H9 (cell line): ENCODE measurements around the gene GTF2A1L. TPM values are rescaled to one million over a fixed set of nuclear protein-coding genes. Genes with fewer than 3 reads are reported as not detected.

Experiments
- DNase-seq: peaks from one replicate; pipeline ENCODE4 v3.0.0-alpha.2; 2017
- H2AFZ ChIP-seq: one replicate; pipeline ENCODE4 v1.6.1; 2013; ENCODE audit warnings: mild to moderate bottlenecking, low read length, control low read depth, moderate library complexity
- H2AK5ac ChIP-seq: 2 replicates; pipeline ENCODE4 v1.6.1; 2013; ENCODE audit warnings: low read length, control low read depth, mixed read lengths; ENCODE audit not compliant: insufficient read length
- H2BK120ac ChIP-seq: one replicate; pipeline ENCODE4 v1.6.1; 2013; ENCODE audit warnings: low read depth, mild to moderate bottlenecking, low read length, control low read depth, inconsistent platforms; ENCODE audit not compliant: poor library complexity, severe bottlenecking
- H2BK12ac ChIP-seq: 2 replicates; pipeline ENCODE4 v1.6.1; 2013; ENCODE audit warnings: low read length, control low read depth, mixed read lengths, low read depth; ENCODE audit not compliant: insufficient read length
- H2BK15ac ChIP-seq: 2 replicates; pipeline ENCODE4 v1.6.1; 2013; ENCODE audit warnings: low read depth, low read length, control low read depth
- H2BK20ac ChIP-seq: one replicate; pipeline ENCODE4 v1.6.1; 2013; ENCODE audit warnings: low read depth, mild to moderate bottlenecking, low read length, control low read depth, inconsistent platforms; ENCODE audit not compliant: poor library complexity, severe bottlenecking
- H2BK5ac ChIP-seq: 2 replicates; pipeline ENCODE4 v1.6.1; 2013; ENCODE audit warnings: low read length, control low read depth, mixed read lengths; ENCODE audit not compliant: insufficient read length
- H3K14ac ChIP-seq: 2 replicates; pipeline ENCODE4 v1.6.1; 2013; ENCODE audit warnings: low read length, control low read depth; ENCODE audit not compliant: insufficient read depth
- H3K18ac ChIP-seq: 2 replicates; pipeline ENCODE4 v1.6.1; 2013; ENCODE audit warnings: low read depth, mild to moderate bottlenecking, mixed read lengths, low read length, control low read depth; ENCODE audit not compliant: insufficient read length
- H3K23ac ChIP-seq: 2 replicates; pipeline ENCODE4 v1.6.1; 2013; ENCODE audit warnings: low read length, control low read depth, mixed read lengths, low read depth; ENCODE audit not compliant: insufficient read length
- H3K23me2 ChIP-seq: 2 replicates; pipeline ENCODE4 v1.6.1; 2013; ENCODE audit warnings: low read depth, mild to moderate bottlenecking, mixed read lengths, low read length, control low read depth; ENCODE audit not compliant: insufficient read length, poor library complexity, severe bottlenecking
- H3K27ac ChIP-seq: 2 replicates; pipeline ENCODE4 v1.5.1; 2013; ENCODE audit warnings: low read length, control low read depth, mixed read lengths, low read depth; ENCODE audit not compliant: insufficient read length
- H3K27me3 ChIP-seq: 2 replicates; pipeline ENCODE4 v1.6.1; 2013; ENCODE audit warnings: low read length, control low read depth, inconsistent platforms; ENCODE audit not compliant: insufficient read depth
- H3K4ac ChIP-seq: 2 replicates; pipeline ENCODE4 v1.6.1; 2013; ENCODE audit warnings: low read depth, mild to moderate bottlenecking, control low read depth, inconsistent platforms, low read length, moderate library complexity
- H3K4me1 ChIP-seq: 2 replicates; pipeline ENCODE4 v1.6.1; 2013; ENCODE audit warnings: low read length, control low read depth, inconsistent platforms; ENCODE audit not compliant: insufficient read depth
- H3K4me2 ChIP-seq: 2 replicates; pipeline ENCODE4 v1.6.1; 2013; ENCODE audit warnings: low read length, control low read depth, mixed read lengths; ENCODE audit not compliant: insufficient read length, insufficient read depth
- H3K56ac ChIP-seq: 2 replicates; pipeline ENCODE4 v1.6.1; 2013; ENCODE audit warnings: low read depth, mild to moderate bottlenecking, mixed read lengths, low read length, control low read depth; ENCODE audit not compliant: insufficient read length
- H3K79me1 ChIP-seq: 2 replicates; pipeline ENCODE4 v1.6.1; 2013; ENCODE audit warnings: low read depth, mild to moderate bottlenecking, moderate library complexity, low read length, control low read depth, inconsistent platforms; ENCODE audit not compliant: insufficient read depth, poor library complexity, severe bottlenecking
- H3K79me2 ChIP-seq: 2 replicates; pipeline ENCODE4 v1.6.1; 2013; ENCODE audit warnings: low read length, control low read depth, inconsistent platforms; ENCODE audit not compliant: insufficient read depth
- H3K9ac ChIP-seq: 2 replicates; pipeline ENCODE4 v1.6.1; 2013; ENCODE audit warnings: low read length, control low read depth, mixed read lengths; ENCODE audit not compliant: insufficient read length; ENCODE audit errors: extremely low read depth
- H3K9me3 ChIP-seq: one replicate; pipeline ENCODE4 v1.6.1; 2013; ENCODE audit warnings: low read depth, low read length, inconsistent platforms; ENCODE audit not compliant: control insufficient read depth
- H3T11ph ChIP-seq: one replicate; pipeline ENCODE4 v1.6.1; 2013; ENCODE audit warnings: mild to moderate bottlenecking, low read length, control low read depth, inconsistent platforms
- H4K20me1 ChIP-seq: one replicate; pipeline ENCODE4 v1.6.1; 2013; ENCODE audit not compliant: control insufficient read depth, insufficient read length, insufficient read depth
- H4K5ac ChIP-seq: 2 replicates; pipeline ENCODE4 v1.6.1; 2013; ENCODE audit warnings: low read depth, mild to moderate bottlenecking, mixed read lengths, low read length, control low read depth; ENCODE audit not compliant: insufficient read length
- H4K8ac ChIP-seq: replicated peaks from 2 replicates; pipeline ENCODE4 v1.6.1; 2013; ENCODE audit warnings: low read length, control low read depth, mixed read lengths, low read depth; ENCODE audit not compliant: insufficient read length
- H4K91ac ChIP-seq: 2 replicates; pipeline ENCODE4 v1.6.1; 2013; ENCODE audit warnings: low read depth, mild to moderate bottlenecking, moderate library complexity, mixed read lengths, low read length, control low read depth; ENCODE audit not compliant: insufficient read length
- H3K27ac Mint-ChIP-seq, 3 experiments: 2 replicates in 2 of 3; 3 replicates in 1 of 3; pipeline ENCODE4 v1.8.0; 2020 to 2021; ENCODE audit warnings: mixed read lengths in 3 of 3, mild to moderate bottlenecking in 1 of 3, moderate library complexity in 1 of 3
- H3K27me3 Mint-ChIP-seq: 2 replicates; pipeline ENCODE4 v1.8.0; 2021; ENCODE audit warnings: low read depth, mild to moderate bottlenecking, moderate library complexity, mixed read lengths
- H3K36me3 Mint-ChIP-seq, 3 experiments: 2 replicates in 2 of 3; 3 replicates in 1 of 3; pipeline ENCODE4 v1.8.0; 2020 to 2021; ENCODE audit warnings: low read depth in 3 of 3, mixed read lengths in 3 of 3; ENCODE audit not compliant: insufficient read depth in 1 of 3
- H3K4me1 Mint-ChIP-seq, 2 experiments: 2 replicates each; pipeline ENCODE4 v1.8.0; 2020; ENCODE audit warnings: mixed read lengths in 2 of 2
- H3K4me3 Mint-ChIP-seq, 2 experiments: 2 replicates in 1 of 2; 3 replicates in 1 of 2; pipeline ENCODE4 v1.8.0; 2020 to 2021; ENCODE audit warnings: mild to moderate bottlenecking in 2 of 2, mixed read lengths in 2 of 2, moderate library complexity in 1 of 2
- H3K9me3 Mint-ChIP-seq, 2 experiments: 2 replicates in 1 of 2; 3 replicates in 1 of 2; pipeline ENCODE4 v1.8.0; 2020; ENCODE audit warnings: mild to moderate bottlenecking in 2 of 2, mixed read lengths in 2 of 2, moderate library complexity in 1 of 2
- CTCF ChIP-seq: fragments of 200-600 bp; sonication (generic); conservative IDR thresholded peaks from 3 replicates; pipeline ENCODE4 v1.8.0; 2021; ENCODE audit warnings: antibody characterized with exemption, mild to moderate bottlenecking
- WGBS: extraction: QIAGEN DNeasy Blood & Tissue Kit; methylation state at CpG from one replicate; pipeline ENCODE4 v1.1.7; 2013; ENCODE audit warnings: missing lambda C conversion rate, low lambda C conversion rate, mixed read lengths; ENCODE audit not compliant: insufficient read length; ENCODE audit errors: extremely low coverage; 5-methylcytosine and 5-hydroxymethylcytosine counted together
- total RNA-seq: library from RNA; stranded (reverse); gene quantifications from 2 replicates; pipeline ENCODE4 v1.2.1, GENCODE V29; 2021

Gene GTF2A1L
- total RNA-seq, 1 experiment from 2014 or later: not detected

GRCh38 chr2:48583961-48584360, 33.7 kb upstream of the GTF2A1L start:
- H2BK120ac ChIP-seq: no peak overlapping the region
- H3K4ac ChIP-seq: no peak overlapping the region
- no peak overlapping the region for H2BK15ac ChIP-seq
- no peak overlapping the region for H2AFZ ChIP-seq
- no peak overlapping the region for H3K4me2 ChIP-seq
- peaks cover 8% of the 10 kb centered on the region; the same call in 1 of the 2 replicates for H3K4me1 ChIP-seq
- Mint-ChIP-seq H3K27ac (no peak overlapping the region), H3K4me1 (peaks cover 32 to 37% of the 10 kb centered on the region in 2 experiments), H3K27me3 (peaks cover 14% of the 10 kb centered on the region), H3K9me3 (no peaks in the 10 kb centered on the region; a peak in 1 of 5 replicates), H3K36me3 (peaks cover 20 to 37% (median 26%) of the 10 kb centered on the region in 3 experiments), H3K4me3 (no peak overlapping the region; a peak in 1 of 5 replicates)
- H2BK20ac ChIP-seq: no peak overlapping the region
- H3K23ac ChIP-seq: no peak overlapping the region
- no peak overlapping the region for H3K14ac ChIP-seq
- H3K27ac ChIP-seq: no peak overlapping the region
- H4K5ac ChIP-seq: no peak overlapping the region
- DNase-seq: no peak
- H2AK5ac ChIP-seq: no peak overlapping the region
- no peaks in the 10 kb centered on the region for H3K27me3 ChIP-seq
- H4K20me1 ChIP-seq: no peaks in the 10 kb centered on the region
- H3K18ac ChIP-seq: no peak overlapping the region
- no peak overlapping the region for H4K91ac ChIP-seq
- no peaks in the 10 kb centered on the region for H3K79me2 ChIP-seq
- no peak overlapping the region for H2BK5ac ChIP-seq
- no CpG with 5 or more reads among the region's 3 CpGs for WGBS
- H3K79me1 ChIP-seq: no peaks in the 10 kb centered on the region
- no peak for TF ChIP-seq CTCF
- H3K56ac ChIP-seq: no peak overlapping the region
- H3K23me2 ChIP-seq: no peaks in the 10 kb centered on the region
- H4K8ac ChIP-seq: no peak overlapping the region
- H2BK12ac ChIP-seq: no peak overlapping the region
- no peak overlapping the region for H3K9ac ChIP-seq
- no peaks in the 10 kb centered on the region for H3K9me3 ChIP-seq
- H3T11ph ChIP-seq: no peak overlapping the region
